HepG2 (cell line): ENCODE measurements around the gene CD4. TPM values are rescaled to one million over a fixed set of nuclear protein-coding genes. Genes with fewer than 3 reads are reported as not detected.

Experiments used
- CBX5 ChIP-seq: sonication (generic); formaldehyde crosslinking; IDR thresholded peaks from 2 replicates; pipeline ENCODE4 v1.4.0; 2020; ENCODE audit warnings: missing genetic modification reagents, borderline replicate concordance
- FOXK2 ChIP-seq: fragments of 450-650 bp; IDR thresholded peaks from 2 replicates; pipeline ENCODE4 v1.6.1; 2016
- HES4 ChIP-seq: sonication (generic); formaldehyde crosslinking; IDR thresholded peaks from 2 replicates; pipeline ENCODE4 v1.9.0; 2021; ENCODE audit warnings: mild to moderate bottlenecking, missing genetic modification reagents, borderline replicate concordance
- HNRNPUL1 ChIP-seq: fragments of 200-400 bp; formaldehyde crosslinking; IDR thresholded peaks from 2 replicates; pipeline ENCODE4 v1.6.1; 2017; ENCODE audit warnings: low read depth, mild to moderate bottlenecking, low read length, moderate library complexity
- IKZF4 ChIP-seq: sonication (generic); formaldehyde crosslinking; IDR thresholded peaks from 2 replicates; pipeline ENCODE4 v1.5.1; 2020; ENCODE audit warnings: borderline replicate concordance, mild to moderate bottlenecking, low read depth, missing genetic modification reagents; ENCODE audit errors: not compliant biosample characterization
- JDP2 ChIP-seq: sonication (generic); formaldehyde crosslinking; IDR thresholded peaks from 2 replicates; pipeline ENCODE4 v1.8.1; 2022; ENCODE audit warnings: missing genetic modification reagents, borderline replicate concordance
- KDM1A ChIP-seq: IDR thresholded peaks from 2 replicates; pipeline ENCODE4 v1.6.1; 2016; ENCODE audit warnings: missing compliant biosample characterization
- KDM5B ChIP-seq: sonication (generic); formaldehyde crosslinking; IDR thresholded peaks from 2 replicates; pipeline ENCODE4 v1.4.0; 2020; ENCODE audit warnings: missing genetic modification reagents, mild to moderate bottlenecking, borderline replicate concordance
- MIXL1 ChIP-seq: IDR thresholded peaks from 2 replicates; pipeline ENCODE4 v1.6.1; 2016
- NAIF1 ChIP-seq: sonication (generic); formaldehyde crosslinking; IDR thresholded peaks from 2 replicates; pipeline ENCODE4 v1.5.0; 2020; ENCODE audit warnings: mild to moderate bottlenecking, missing genetic modification reagents, borderline replicate concordance
- PCBP1 ChIP-seq: fragments of 200-400 bp; formaldehyde crosslinking; IDR thresholded peaks from 2 replicates; pipeline ENCODE4 v1.6.1; 2017; ENCODE audit warnings: mild to moderate bottlenecking, low read depth, low read length, borderline replicate concordance
- PHB2 ChIP-seq: fragments of 450-650 bp; IDR thresholded peaks from 2 replicates; pipeline ENCODE4 v1.6.1; 2018; ENCODE audit not compliant: partially characterized antibody
- RCOR2 ChIP-seq: IDR thresholded peaks from 2 replicates; pipeline ENCODE4 v1.6.1; 2016; ENCODE audit warnings: missing biosample characterization, missing genetic modification reagents
- RFXANK ChIP-seq: IDR thresholded peaks from 2 replicates; pipeline ENCODE4 v1.6.1; 2016
- SMYD3 ChIP-seq: sonication (generic); formaldehyde crosslinking; IDR thresholded peaks from 2 replicates; pipeline ENCODE4 v1.8.1; 2023; ENCODE audit warnings: mild to moderate bottlenecking, missing genetic modification reagents
- SRF ChIP-seq: IDR thresholded peaks from 2 replicates; pipeline ENCODE4 v1.6.1; 2011; ENCODE audit warnings: mild to moderate bottlenecking, low read depth, low read length, moderate library complexity
- SYNCRIP ChIP-seq: fragments of 200-400 bp; formaldehyde crosslinking; IDR thresholded peaks from 2 replicates; pipeline ENCODE4 v1.6.1; 2018; ENCODE audit warnings: mild to moderate bottlenecking, low read depth, low read length; ENCODE audit not compliant: insufficient read depth
- ZBTB1 ChIP-seq: sonication (generic); formaldehyde crosslinking; IDR thresholded peaks from 2 replicates; pipeline ENCODE4 v1.4.0; 2020; ENCODE audit warnings: missing genetic modification reagents, borderline replicate concordance
- ZFY ChIP-seq: sonication (generic); formaldehyde crosslinking; IDR thresholded peaks from 2 replicates; pipeline ENCODE4 v1.4.0; 2020; ENCODE audit warnings: missing genetic modification reagents
- ZFYVE20 ChIP-seq: sonication (generic); formaldehyde crosslinking; IDR thresholded peaks from 2 replicates; pipeline ENCODE4 v1.8.0; 2023; ENCODE audit warnings: low read depth, mild to moderate bottlenecking, moderate library complexity, missing genetic modification reagents, borderline replicate concordance
- ZNF124 ChIP-seq: sonication (generic); formaldehyde crosslinking; IDR thresholded peaks from 2 replicates; pipeline ENCODE4 v1.4.0; 2020; ENCODE audit warnings: missing genetic modification reagents
- ZNF296 ChIP-seq: sonication (generic); formaldehyde crosslinking; conservative IDR thresholded peaks from 2 replicates; pipeline ENCODE4 v1.5.0; 2020; ENCODE audit warnings: mild to moderate bottlenecking, missing genetic modification reagents
- ZNF484 ChIP-seq: sonication (generic); formaldehyde crosslinking; IDR thresholded peaks from 2 replicates; pipeline ENCODE4 v1.5.1; 2020; ENCODE audit warnings: mild to moderate bottlenecking, low read depth, missing genetic modification reagents, borderline replicate concordance
- ZNF501 ChIP-seq: sonication (generic); formaldehyde crosslinking; IDR thresholded peaks from 2 replicates; pipeline ENCODE4 v1.5.1; 2020; ENCODE audit warnings: mild to moderate bottlenecking, moderate library complexity, missing genetic modification reagents
- ZNF547 ChIP-seq: sonication (generic); formaldehyde crosslinking; IDR thresholded peaks from 2 replicates; pipeline ENCODE4 v1.5.1; 2020; ENCODE audit warnings: mild to moderate bottlenecking, missing genetic modification reagents
- ZNF629 ChIP-seq: sonication (generic); formaldehyde crosslinking; conservative IDR thresholded peaks from 2 replicates; pipeline ENCODE4 v1.5.0; 2020; ENCODE audit warnings: missing genetic modification reagents
- ZNF781 ChIP-seq: sonication (generic); formaldehyde crosslinking; IDR thresholded peaks from 2 replicates; pipeline ENCODE4 v1.5.1; 2020; ENCODE audit warnings: borderline replicate concordance, mild to moderate bottlenecking, missing genetic modification reagents; ENCODE audit errors: not compliant biosample characterization
- polyA plus RNA-seq, 8 experiments: library from polyadenylated mRNA; depleted of rRNA in 3 of 8; stranded (reverse) in 7 of 8; unstranded in 1 of 8; fragments of >200 nt; fragmentation: Illumina TruSeq in 4 of 8; extraction: Trizol in 4 of 8; gene quantifications; 2 replicates each; pipeline versions ENCODE4 v1.2.1 to v1.2.3, GENCODE V29; 2011 to 2016; ENCODE audit warnings: low read depth in 4 of 8, missing spikeins in 1 of 8, mixed read lengths in 1 of 8; ENCODE audit not compliant: insufficient read depth in 1 of 8
- total RNA-seq, 5 experiments: library from RNA; depleted of rRNA; stranded (reverse); fragments of >200 nt; fragmentation: Illumina TruSeq; extraction: Trizol; gene quantifications; 2 replicates each; pipeline ENCODE4 v1.2.3, GENCODE V29; 2016; ENCODE audit warnings: low read depth in 1 of 5
- TF ChIP-seq, protein P1 (sequence below): sonication (generic); formaldehyde crosslinking; IDR thresholded peaks from 2 replicates; pipeline ENCODE4 v1.4.0; 2020; ENCODE audit warnings: missing genetic modification reagents
- TF ChIP-seq, protein P2 (sequence below): IDR thresholded peaks from 2 replicates; pipeline ENCODE4 v1.6.1; 2016; ENCODE audit warnings: low read depth, control low read depth

CD4 gene
- total and polyA plus RNA-seq, 2 of the 13 experiments (the other 11 are each of a cell fraction or from before 2014, with no cell fraction given) = 0.07 to 0.95 TPM

DNA sequence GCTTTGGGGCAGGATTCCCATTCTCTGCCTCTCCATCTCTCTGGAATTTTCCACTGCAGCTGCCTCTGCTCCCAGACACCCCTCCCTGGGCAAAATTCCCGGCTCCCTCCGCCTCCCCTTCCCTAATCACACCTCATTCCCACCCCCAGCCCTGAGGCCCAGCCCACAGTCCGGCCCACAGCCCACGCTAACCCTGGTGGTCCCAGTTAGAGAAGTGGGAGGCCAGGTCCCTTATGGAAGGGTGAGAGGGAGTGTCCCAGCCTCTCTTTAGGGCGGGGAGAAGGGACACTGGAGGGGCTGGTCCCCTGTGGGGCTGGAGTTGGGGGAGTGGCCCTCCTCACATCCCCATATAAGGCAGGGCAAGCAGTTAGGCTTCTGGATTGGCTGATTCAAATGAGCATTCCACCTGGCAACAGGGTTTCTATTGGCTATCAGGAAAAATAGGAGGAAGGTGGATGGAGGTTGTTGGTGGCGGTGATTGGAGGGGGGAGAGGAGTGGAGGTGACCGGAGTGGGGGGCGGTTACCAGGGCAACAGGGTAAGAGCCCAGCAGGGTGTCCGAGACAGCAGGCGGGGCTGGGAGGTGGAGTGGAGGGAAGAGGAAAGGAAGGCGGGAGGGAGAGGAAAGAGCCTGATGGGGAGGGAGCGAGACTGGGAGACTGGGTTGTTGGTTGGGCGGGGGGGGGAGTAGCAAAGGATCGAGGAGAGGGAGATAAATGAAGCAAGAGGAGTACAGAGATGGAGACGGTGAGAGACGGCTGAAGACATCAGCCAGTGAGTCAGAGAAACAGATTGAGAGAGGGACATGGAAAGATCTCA lies 25.1 kb upstream of the CD4 start (continued):
- TF ChIP-seq NAIF1 (CRISPR knock-in tag) = no peak
- TF ChIP-seq SYNCRIP = no peak
- TF ChIP-seq ZFYVE20 = no peak
- peak; percentile 99 for TF ChIP-seq RFXANK (CRISPR knock-in tag)
- no peak for TF ChIP-seq HES4 (CRISPR knock-in tag)
- TF ChIP-seq, protein P1, sequence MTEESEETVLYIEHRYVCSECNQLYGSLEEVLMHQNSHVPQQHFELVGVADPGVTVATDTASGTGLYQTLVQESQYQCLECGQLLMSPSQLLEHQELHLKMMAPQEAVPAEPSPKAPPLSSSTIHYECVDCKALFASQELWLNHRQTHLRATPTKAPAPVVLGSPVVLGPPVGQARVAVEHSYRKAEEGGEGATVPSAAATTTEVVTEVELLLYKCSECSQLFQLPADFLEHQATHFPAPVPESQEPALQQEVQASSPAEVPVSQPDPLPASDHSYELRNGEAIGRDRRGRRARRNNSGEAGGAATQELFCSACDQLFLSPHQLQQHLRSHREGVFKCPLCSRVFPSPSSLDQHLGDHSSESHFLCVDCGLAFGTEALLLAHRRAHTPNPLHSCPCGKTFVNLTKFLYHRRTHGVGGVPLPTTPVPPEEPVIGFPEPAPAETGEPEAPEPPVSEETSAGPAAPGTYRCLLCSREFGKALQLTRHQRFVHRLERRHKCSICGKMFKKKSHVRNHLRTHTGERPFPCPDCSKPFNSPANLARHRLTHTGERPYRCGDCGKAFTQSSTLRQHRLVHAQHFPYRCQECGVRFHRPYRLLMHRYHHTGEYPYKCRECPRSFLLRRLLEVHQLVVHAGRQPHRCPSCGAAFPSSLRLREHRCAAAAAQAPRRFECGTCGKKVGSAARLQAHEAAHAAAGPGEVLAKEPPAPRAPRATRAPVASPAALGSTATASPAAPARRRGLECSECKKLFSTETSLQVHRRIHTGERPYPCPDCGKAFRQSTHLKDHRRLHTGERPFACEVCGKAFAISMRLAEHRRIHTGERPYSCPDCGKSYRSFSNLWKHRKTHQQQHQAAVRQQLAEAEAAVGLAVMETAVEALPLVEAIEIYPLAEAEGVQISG (CRISPR knock-in tag) = no peak
- no peak for TF ChIP-seq IKZF4 (CRISPR knock-in tag)
- TF ChIP-seq ZNF484 (CRISPR knock-in tag) = no peak
- TF ChIP-seq ZBTB1 = no peak
- TF ChIP-seq JDP2 = no peak
- TF ChIP-seq ZNF629 (CRISPR knock-in tag) = no peak
- no peak for TF ChIP-seq ZNF296 (CRISPR knock-in tag)
- no peak for TF ChIP-seq ZNF124 (CRISPR knock-in tag)
- TF ChIP-seq ZNF781 (CRISPR knock-in tag) = no peak
- TF ChIP-seq, protein P2, sequence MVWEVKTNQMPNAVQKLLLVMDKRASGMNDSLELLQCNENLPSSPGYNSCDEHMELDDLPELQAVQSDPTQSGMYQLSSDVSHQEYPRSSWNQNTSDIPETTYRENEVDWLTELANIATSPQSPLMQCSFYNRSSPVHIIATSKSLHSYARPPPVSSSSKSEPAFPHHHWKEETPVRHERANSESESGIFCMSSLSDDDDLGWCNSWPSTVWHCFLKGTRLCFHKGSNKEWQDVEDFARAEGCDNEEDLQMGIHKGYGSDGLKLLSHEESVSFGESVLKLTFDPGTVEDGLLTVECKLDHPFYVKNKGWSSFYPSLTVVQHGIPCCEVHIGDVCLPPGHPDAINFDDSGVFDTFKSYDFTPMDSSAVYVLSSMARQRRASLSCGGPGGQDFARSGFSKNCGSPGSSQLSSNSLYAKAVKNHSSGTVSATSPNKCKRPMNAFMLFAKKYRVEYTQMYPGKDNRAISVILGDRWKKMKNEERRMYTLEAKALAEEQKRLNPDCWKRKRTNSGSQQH (CRISPR knock-in tag) = no peak
- no peak for TF ChIP-seq KDM1A (CRISPR knock-in tag)
- 0 out of 2 replicates have a peak, but pooled peaks have one; percentile 38 for TF ChIP-seq FOXK2
- TF ChIP-seq ZFY (CRISPR knock-in tag) = no peak
- no peak for TF ChIP-seq RCOR2 (CRISPR knock-in tag)
- peak; percentile 42; the same call in 1 of the 2 replicates for TF ChIP-seq KDM5B (CRISPR knock-in tag)
- no peak for TF ChIP-seq MIXL1
- 0 out of 2 replicates have a peak, but pooled peaks have one; percentile 55 for TF ChIP-seq PCBP1
- TF ChIP-seq CBX5 (CRISPR knock-in tag) = no peak
- TF ChIP-seq ZNF547 (CRISPR knock-in tag) = no peak
- TF ChIP-seq HNRNPUL1 = no peak
- TF ChIP-seq PHB2 = no peak
- no peak for TF ChIP-seq ZNF501 (CRISPR knock-in tag)
- no peak for TF ChIP-seq SMYD3
- TF ChIP-seq SRF = peak; percentile 100
